ENCODE results near the gene THSD7A.

DNA sequence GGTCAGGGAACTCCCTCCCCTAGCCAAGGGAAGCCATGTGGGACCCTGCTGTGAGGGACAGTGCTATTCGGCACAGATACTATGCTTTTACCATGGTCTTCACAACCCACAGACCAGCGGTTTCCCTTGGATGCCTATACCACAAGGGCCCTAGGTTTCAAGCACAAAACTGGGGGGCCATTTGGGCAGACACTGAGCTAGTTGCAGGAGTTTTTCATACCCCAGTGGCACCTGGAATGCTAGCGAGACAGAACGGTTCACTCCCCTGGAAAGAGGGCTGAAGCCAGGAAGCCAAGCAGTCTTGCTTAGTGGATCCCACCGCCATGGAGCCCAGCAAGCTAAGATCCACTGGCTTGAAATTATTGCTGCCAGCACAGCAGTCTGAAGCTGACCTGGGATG, 156.8 kb downstream of the THSD7A start:
- TF ChIP-seq EZH2 (IDR thresholded peaks at IDR 0.05) (no peak), EZH2phosphoT487 (IDR thresholded peaks at IDR 0.05) (no peak)
- TF ChIP-seq, protein P1, sequence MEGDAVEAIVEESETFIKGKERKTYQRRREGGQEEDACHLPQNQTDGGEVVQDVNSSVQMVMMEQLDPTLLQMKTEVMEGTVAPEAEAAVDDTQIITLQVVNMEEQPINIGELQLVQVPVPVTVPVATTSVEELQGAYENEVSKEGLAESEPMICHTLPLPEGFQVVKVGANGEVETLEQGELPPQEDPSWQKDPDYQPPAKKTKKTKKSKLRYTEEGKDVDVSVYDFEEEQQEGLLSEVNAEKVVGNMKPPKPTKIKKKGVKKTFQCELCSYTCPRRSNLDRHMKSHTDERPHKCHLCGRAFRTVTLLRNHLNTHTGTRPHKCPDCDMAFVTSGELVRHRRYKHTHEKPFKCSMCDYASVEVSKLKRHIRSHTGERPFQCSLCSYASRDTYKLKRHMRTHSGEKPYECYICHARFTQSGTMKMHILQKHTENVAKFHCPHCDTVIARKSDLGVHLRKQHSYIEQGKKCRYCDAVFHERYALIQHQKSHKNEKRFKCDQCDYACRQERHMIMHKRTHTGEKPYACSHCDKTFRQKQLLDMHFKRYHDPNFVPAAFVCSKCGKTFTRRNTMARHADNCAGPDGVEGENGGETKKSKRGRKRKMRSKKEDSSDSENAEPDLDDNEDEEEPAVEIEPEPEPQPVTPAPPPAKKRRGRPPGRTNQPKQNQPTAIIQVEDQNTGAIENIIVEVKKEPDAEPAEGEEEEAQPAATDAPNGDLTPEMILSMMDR (IDR thresholded peaks at IDR 0.05), result no peak

Data from neural progenitor cell (in vitro differentiated cells).